Measurements from ENCODE around the gene ACOX3.
"Not testable (repeated sequence)": the region's sequence is repeated elsewhere in the genome, so short reads cannot be mapped to it uniquely, and the experiment has no call there.

The ACOX3 gene

GRCh38 chr4:8440492-8441311, at the start of gene ACOX3, which contains the start of gene TRMT44:
Gene ACOX3 (minus strand): TSS chr4:8440723. CDS start chr4:8416521, 24,202 bp downstream.
Gene TRMT44 (plus strand): TSS chr4:8440777. CDS start chr4:8440823, 46 bp downstream.
- DNase-seq (ENCODE audit: low read depth in 2 of 2): peak; percentile 87 to 88

GRCh38 chr4:8488791-8489369, 48.4 kb upstream of the ACOX3 start:
- no peak for DNase-seq (ENCODE audit: low read depth in 2 of 2)

- DNase-seq (ENCODE audit: low read depth in 2 of 2): not testable (repeated sequence)
Measured at GRCh38 chr4:8486643-8487042, 46.1 kb upstream of the ACOX3 start.

- DNase-seq (ENCODE audit: low read depth in 2 of 2): no peak
Measured at GRCh38 chr4:8480221-8480620, 39.7 kb upstream of the ACOX3 start.

- DNase-seq (ENCODE audit: low read depth in 2 of 2): no peak
Measured at GRCh38 chr4:8478801-8479744, 38.5 kb upstream of the ACOX3 start.

GRCh38 chr4:8478371-8478770, 37.8 kb upstream of the ACOX3 start:
- no peak for DNase-seq (ENCODE audit: low read depth in 2 of 2)

GRCh38 chr4:8477676-8478075, 37.2 kb upstream of the ACOX3 start:
- no peak for DNase-seq (ENCODE audit: low read depth in 2 of 2)

GRCh38 chr4:8477095-8477635, 36.6 kb upstream of the ACOX3 start:
- DNase-seq (ENCODE audit: low read depth in 2 of 2): no peak

GRCh38 chr4:8475751-8476575, 35.4 kb upstream of the ACOX3 start:
- DNase-seq (ENCODE audit: low read depth in 2 of 2): no peak

- DNase-seq (ENCODE audit: low read depth in 2 of 2): no peak
Measured at GRCh38 chr4:8474856-8475255, 34.3 kb upstream of the ACOX3 start.

GRCh38 chr4:8473920-8474590, 33.5 kb upstream of the ACOX3 start:
- no peak for DNase-seq (ENCODE audit: low read depth in 2 of 2)

GRCh38 chr4:8473198-8473919, 32.8 kb upstream of the ACOX3 start:
- DNase-seq (ENCODE audit: low read depth in 2 of 2): no peak

- no peak for DNase-seq (ENCODE audit: low read depth in 2 of 2)
Measured at GRCh38 chr4:8472689-8473197, 32.2 kb upstream of the ACOX3 start.

- no peak for DNase-seq (ENCODE audit: low read depth in 2 of 2)
Measured at GRCh38 chr4:8472158-8472688, 31.7 kb upstream of the ACOX3 start.

- DNase-seq (ENCODE audit: low read depth in 2 of 2): no peak
Measured at GRCh38 chr4:8471211-8471875, 30.8 kb upstream of the ACOX3 start.

- no peak for DNase-seq (ENCODE audit: low read depth in 2 of 2)
Measured at GRCh38 chr4:8470451-8471024, 30.0 kb upstream of the ACOX3 start.

- no peak for DNase-seq (ENCODE audit: low read depth in 2 of 2)
Measured at GRCh38 chr4:8469550-8469949, 29.0 kb upstream of the ACOX3 start.
